ENCODE data around the gene CRYBA2. TPM values are rescaled to one million over a fixed set of nuclear protein-coding genes. Genes with fewer than 3 reads are reported as not detected.

The CRYBA2 gene
- total RNA-seq, 1 experiment from 2014 or later = not detected

DNA sequence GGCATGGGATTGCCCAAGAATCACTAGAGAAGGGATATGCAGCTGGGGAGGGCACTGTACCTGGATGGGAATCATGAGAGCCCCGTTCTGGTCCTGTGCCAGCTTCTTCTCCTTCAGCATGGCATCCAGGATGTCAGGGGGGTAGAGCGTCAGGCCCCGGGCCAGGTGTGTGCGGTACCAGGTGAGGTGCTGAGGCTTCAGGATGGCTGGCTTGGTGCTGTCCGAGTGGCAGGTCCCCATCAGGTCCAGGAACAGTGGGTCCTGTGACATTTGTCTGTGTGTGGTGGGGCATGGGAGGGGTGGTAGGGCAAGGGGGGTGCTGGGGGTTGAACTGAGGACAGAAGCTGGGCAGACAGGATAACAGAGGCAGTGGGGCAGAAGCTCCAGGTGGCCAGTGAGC, 34.9 kb upstream of the CRYBA2 start:
- Histone ChIP-seq H3K36me3 (ENCODE audit: control insufficient read depth, insufficient read depth, low read length) (no peaks in the 10 kb centered on the region), H3K4me3 (ENCODE audit: low read depth in 2 of 2, low read length in 2 of 2) (no peak overlapping the region), H3K9me3 (ENCODE audit: control insufficient read depth, insufficient read depth, low read depth, low read length) (no peaks in the 10 kb centered on the region), H3K27ac (ENCODE audit: low read length) (no peak overlapping the region), H3K4me1 (ENCODE audit: control insufficient read depth, insufficient read depth, low read length) (no peaks in the 10 kb centered on the region), H3K27me3 (ENCODE audit: control insufficient read depth, insufficient read depth, low read length) (no peaks in the 10 kb centered on the region)
- no peak for TF ChIP-seq SIN3A (IDR thresholded peaks at IDR 0.05; ENCODE audit: borderline replicate concordance, insufficient read depth, low read depth, low read length)
- TF ChIP-seq, protein P1, sequence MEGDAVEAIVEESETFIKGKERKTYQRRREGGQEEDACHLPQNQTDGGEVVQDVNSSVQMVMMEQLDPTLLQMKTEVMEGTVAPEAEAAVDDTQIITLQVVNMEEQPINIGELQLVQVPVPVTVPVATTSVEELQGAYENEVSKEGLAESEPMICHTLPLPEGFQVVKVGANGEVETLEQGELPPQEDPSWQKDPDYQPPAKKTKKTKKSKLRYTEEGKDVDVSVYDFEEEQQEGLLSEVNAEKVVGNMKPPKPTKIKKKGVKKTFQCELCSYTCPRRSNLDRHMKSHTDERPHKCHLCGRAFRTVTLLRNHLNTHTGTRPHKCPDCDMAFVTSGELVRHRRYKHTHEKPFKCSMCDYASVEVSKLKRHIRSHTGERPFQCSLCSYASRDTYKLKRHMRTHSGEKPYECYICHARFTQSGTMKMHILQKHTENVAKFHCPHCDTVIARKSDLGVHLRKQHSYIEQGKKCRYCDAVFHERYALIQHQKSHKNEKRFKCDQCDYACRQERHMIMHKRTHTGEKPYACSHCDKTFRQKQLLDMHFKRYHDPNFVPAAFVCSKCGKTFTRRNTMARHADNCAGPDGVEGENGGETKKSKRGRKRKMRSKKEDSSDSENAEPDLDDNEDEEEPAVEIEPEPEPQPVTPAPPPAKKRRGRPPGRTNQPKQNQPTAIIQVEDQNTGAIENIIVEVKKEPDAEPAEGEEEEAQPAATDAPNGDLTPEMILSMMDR (IDR thresholded peaks at IDR 0.05) = no peak
- TF ChIP-seq POLR2AphosphoS5 (IDR thresholded peaks at IDR 0.05; ENCODE audit: low read depth, low read length) = no peak
- TF ChIP-seq, protein P2, sequence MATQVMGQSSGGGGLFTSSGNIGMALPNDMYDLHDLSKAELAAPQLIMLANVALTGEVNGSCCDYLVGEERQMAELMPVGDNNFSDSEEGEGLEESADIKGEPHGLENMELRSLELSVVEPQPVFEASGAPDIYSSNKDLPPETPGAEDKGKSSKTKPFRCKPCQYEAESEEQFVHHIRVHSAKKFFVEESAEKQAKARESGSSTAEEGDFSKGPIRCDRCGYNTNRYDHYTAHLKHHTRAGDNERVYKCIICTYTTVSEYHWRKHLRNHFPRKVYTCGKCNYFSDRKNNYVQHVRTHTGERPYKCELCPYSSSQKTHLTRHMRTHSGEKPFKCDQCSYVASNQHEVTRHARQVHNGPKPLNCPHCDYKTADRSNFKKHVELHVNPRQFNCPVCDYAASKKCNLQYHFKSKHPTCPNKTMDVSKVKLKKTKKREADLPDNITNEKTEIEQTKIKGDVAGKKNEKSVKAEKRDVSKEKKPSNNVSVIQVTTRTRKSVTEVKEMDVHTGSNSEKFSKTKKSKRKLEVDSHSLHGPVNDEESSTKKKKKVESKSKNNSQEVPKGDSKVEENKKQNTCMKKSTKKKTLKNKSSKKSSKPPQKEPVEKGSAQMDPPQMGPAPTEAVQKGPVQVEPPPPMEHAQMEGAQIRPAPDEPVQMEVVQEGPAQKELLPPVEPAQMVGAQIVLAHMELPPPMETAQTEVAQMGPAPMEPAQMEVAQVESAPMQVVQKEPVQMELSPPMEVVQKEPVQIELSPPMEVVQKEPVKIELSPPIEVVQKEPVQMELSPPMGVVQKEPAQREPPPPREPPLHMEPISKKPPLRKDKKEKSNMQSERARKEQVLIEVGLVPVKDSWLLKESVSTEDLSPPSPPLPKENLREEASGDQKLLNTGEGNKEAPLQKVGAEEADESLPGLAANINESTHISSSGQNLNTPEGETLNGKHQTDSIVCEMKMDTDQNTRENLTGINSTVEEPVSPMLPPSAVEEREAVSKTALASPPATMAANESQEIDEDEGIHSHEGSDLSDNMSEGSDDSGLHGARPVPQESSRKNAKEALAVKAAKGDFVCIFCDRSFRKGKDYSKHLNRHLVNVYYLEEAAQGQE (IDR thresholded peaks at IDR 0.05; ENCODE audit: insufficient read depth in 1 of 2, low read depth in 2 of 2, low read length in 1 of 2) = no peak
- no peak for TF ChIP-seq TCF7L2 (IDR thresholded peaks at IDR 0.05; ENCODE audit: low read depth, low read length)
- intact Hi-C loops (cut with micrococcal nuclease; ENCODE audit: unreplicated experiment) = loop anchor here (10.0 kb wide), 1 partner anchor 127 kb away; no protein-coding TSS in a partner anchor
- ATAC-seq (no peak), DNase-seq (ENCODE audit: low read depth, low spot score) (no peak)
- POLR2A ChIA-PET = no interaction called here
- in situ Hi-C loops (cut with HindIII; ENCODE audit: low pct_unique_long_range_greater_than_20kb, low sequenced_read_pairs) = no loop called here
- CTCF ChIA-PET = interaction anchor here (0.6 kb wide), 1 partner anchor 142 kb away, joined by 14 read pairs; no protein-coding TSS in a partner anchor
- no TSS peak for BruUV-seq (replicated peaks)

DNA sequence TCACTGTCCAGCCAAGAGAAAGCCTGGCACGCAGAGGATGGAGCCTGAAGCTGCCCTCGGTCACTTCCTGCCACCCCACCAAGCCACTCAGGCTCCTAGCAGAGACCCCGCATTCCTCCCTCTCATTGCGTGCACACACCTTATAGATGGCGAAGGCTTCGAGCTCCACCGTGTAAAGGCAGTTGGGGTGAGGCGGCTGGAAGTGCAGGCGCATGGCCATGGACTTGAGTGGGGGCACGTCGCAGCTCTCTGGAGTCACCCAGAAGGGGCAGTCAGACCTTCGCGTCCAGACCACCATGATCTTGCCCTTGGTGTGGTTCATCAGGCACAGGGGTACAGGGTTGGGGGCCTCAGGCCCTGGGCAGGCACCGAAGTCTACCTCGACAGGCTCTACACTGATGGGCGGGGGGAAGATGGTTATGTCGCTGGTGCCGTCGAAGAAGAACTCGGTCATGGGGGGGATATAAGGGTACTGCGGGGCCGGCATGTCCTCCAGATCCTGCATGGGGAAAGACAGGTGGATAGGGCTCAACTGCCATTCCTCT, 34.4 kb upstream of the CRYBA2 start:
- in situ Hi-C loops (cut with HindIII; ENCODE audit: low pct_unique_long_range_greater_than_20kb, low sequenced_read_pairs) = no loop called here
- no peaks in the 10 kb centered on the region for H3K9me3 ChIP-seq (ENCODE audit: control insufficient read depth, insufficient read depth, low read depth, low read length)
- H3K27me3 ChIP-seq (ENCODE audit: control insufficient read depth, insufficient read depth, low read length) = no peaks in the 10 kb centered on the region
- no peak overlapping the region for H3K27ac ChIP-seq (ENCODE audit: low read length)
- intact Hi-C loops (cut with micrococcal nuclease; ENCODE audit: unreplicated experiment) = loop anchor here (10.0 kb wide), 1 partner anchor 127 kb away; no protein-coding TSS in a partner anchor
- H3K4me1 ChIP-seq (ENCODE audit: control insufficient read depth, insufficient read depth, low read length) = no peaks in the 10 kb centered on the region
- H3K4me3 ChIP-seq (ENCODE audit: low read depth in 2 of 2, low read length in 2 of 2) = no peak overlapping the region
- ChIA-PET CTCF (interaction anchor here (0.7 to 1.1 kb wide), 3 partner anchors 10 to 92 kb away, joined by 3 to 4 read pairs (median 3); no protein-coding TSS in a partner anchor), POLR2A (no interaction called here)
- DNase-seq (ENCODE audit: low read depth, low spot score) = no peak
- TF ChIP-seq, protein P2 (IDR thresholded peaks at IDR 0.05; ENCODE audit: insufficient read depth in 1 of 2, low read depth in 2 of 2, low read length in 1 of 2) = no peak
- TF ChIP-seq SIN3A (IDR thresholded peaks at IDR 0.05; ENCODE audit: borderline replicate concordance, insufficient read depth, low read depth, low read length) = no peak
- no peak for TF ChIP-seq POLR2AphosphoS5 (IDR thresholded peaks at IDR 0.05; ENCODE audit: low read depth, low read length)
- TF ChIP-seq TCF7L2 (IDR thresholded peaks at IDR 0.05; ENCODE audit: low read depth, low read length) = no peak
- TF ChIP-seq, protein P1 (IDR thresholded peaks at IDR 0.05) = no peak
- H3K36me3 ChIP-seq (ENCODE audit: control insufficient read depth, insufficient read depth, low read length) = no peaks in the 10 kb centered on the region
- ATAC-seq = no peak
- BruUV-seq (replicated peaks) = no TSS peak
